ENCODE data around the gene PLEKHG4B. TPM values are rescaled to one million over a fixed set of nuclear protein-coding genes. Genes with fewer than 3 reads are reported as not detected.
A peak's percentile ranks its signal among the peaks of the same experiment; 100 is the strongest.
"Not testable (repeated sequence)": the region's sequence is repeated elsewhere in the genome, so short reads cannot be mapped to it uniquely, and the experiment has no call there.

The PLEKHG4B gene
- total RNA-seq, 4 donors from 2014 or later, result 0.18 to 2.5 (median 0.19) TPM; not detected in 1

- no peak for TF ChIP-seq CTCF (IDR thresholded peaks at IDR 0.05)
- no peak for TF ChIP-seq POLR2A (IDR thresholded peaks at IDR 0.05)
- Histone ChIP-seq H3K4me3 (no peak overlapping the region), H3K9me3 (no peaks in the 10 kb centered on the region), H3K27me3 (peaks cover 0 to 18% of the 10 kb centered on the region in 2 donors), H3K36me3 (no peaks in the 10 kb centered on the region), H3K27ac (no peak overlapping the region), H3K4me1 (peaks cover 0 to 14% (median 0%) of the 10 kb centered on the region in 4 donors)
- DNase-seq, result no peak
These were observed 40.5 kb upstream of the PLEKHG4B start for GRCh38 chr5:51500-51823.

- Histone ChIP-seq H3K4me1 (peaks cover 0 to 14% (median 0%) of the 10 kb centered on the region in 4 donors), H3K9me3 (no peaks in the 10 kb centered on the region), H3K27me3 (peaks cover 0 to 18% of the 10 kb centered on the region in 2 donors), H3K4me3 (peak overlapping the region in 3 of 4 donors; percentile 46 to 48 (median 48)), H3K27ac (no peak overlapping the region), H3K36me3 (no peaks in the 10 kb centered on the region)
- DNase-seq, result no peak
- TF ChIP-seq CTCF (IDR thresholded peaks at IDR 0.05), result no peak
- TF ChIP-seq POLR2A (IDR thresholded peaks at IDR 0.05), result no peak
These were observed 38.4 kb upstream of the PLEKHG4B start for GRCh38 chr5:53381-54174.

GRCh38 chr5:54175-54730 lies 37.7 kb upstream of the PLEKHG4B start:
- no peak for TF ChIP-seq POLR2A (IDR thresholded peaks at IDR 0.05)
- TF ChIP-seq CTCF (IDR thresholded peaks at IDR 0.05), result no peak
- Histone ChIP-seq H3K9me3 (no peaks in the 10 kb centered on the region), H3K27ac (no peak overlapping the region), H3K36me3 (no peaks in the 10 kb centered on the region), H3K27me3 (peaks cover 0 to 18% of the 10 kb centered on the region in 2 donors), H3K4me3 (peak overlapping the region in 3 of 4 donors; percentile 46 to 48 (median 48)), H3K4me1 (peaks cover 0 to 14% (median 0%) of the 10 kb centered on the region in 4 donors)
- no peak for DNase-seq

- Histone ChIP-seq H3K27ac (no peak overlapping the region), H3K4me1 (peaks cover 0 to 14% (median 0%) of the 10 kb centered on the region in 4 donors), H3K27me3 (peaks cover 0 to 18% of the 10 kb centered on the region in 2 donors), H3K9me3 (no peaks in the 10 kb centered on the region), H3K4me3 (no peak overlapping the region), H3K36me3 (no peaks in the 10 kb centered on the region)
- DNase-seq, result no peak
- TF ChIP-seq CTCF (IDR thresholded peaks at IDR 0.05) (no peak), POLR2A (IDR thresholded peaks at IDR 0.05) (no peak)
These were observed 36.9 kb upstream of the PLEKHG4B start for GRCh38 chr5:54876-55569.

GRCh38 chr5:56561-57290 lies 35.2 kb upstream of the PLEKHG4B start:
- no peak for TF ChIP-seq POLR2A (IDR thresholded peaks at IDR 0.05)
- TF ChIP-seq CTCF (IDR thresholded peaks at IDR 0.05), result no peak
- Histone ChIP-seq H3K4me3 (no peak overlapping the region), H3K4me1 (peaks cover 0 to 14% (median 0%) of the 10 kb centered on the region in 4 donors), H3K9me3 (no peaks in the 10 kb centered on the region), H3K27ac (no peak overlapping the region), H3K27me3 (peaks cover 0 to 18% of the 10 kb centered on the region in 2 donors), H3K36me3 (no peaks in the 10 kb centered on the region)
- no peak for DNase-seq

- H3K9me3 ChIP-seq, H3K4me3 ChIP-seq, DNase-seq, H3K36me3 ChIP-seq, H3K27ac ChIP-seq, H3K27me3 ChIP-seq, H3K4me1 ChIP-seq: not testable (repeated sequence)
These were observed 31.7 kb upstream of the PLEKHG4B start for GRCh38 chr5:60250-60649.
